WERI-Rb-1 (cell line): ENCODE data around the gene OR52E8.

Experiments
- DNase-seq: peaks from one replicate; pipeline ENCODE4 v3.0.0-alpha.2; 2020
- H3K27ac ChIP-seq: fragments of 250-450 bp; sonication (Bioruptor Pico); 2 replicates; pipeline ENCODE4 v1.5.1; 2020; ENCODE audit warnings: mild to moderate bottlenecking, moderate library complexity
- H3K27me3 ChIP-seq: fragments of 250-450 bp; sonication (Bioruptor Pico); 2 replicates; pipeline ENCODE4 v1.5.1; 2021; ENCODE audit warnings: mild to moderate bottlenecking, low read depth, moderate library complexity; ENCODE audit not compliant: insufficient read depth, severe bottlenecking
- H3K36me3 ChIP-seq: fragments of 250-450 bp; sonication (Bioruptor Pico); 2 replicates; pipeline ENCODE4 v1.5.1; 2020; ENCODE audit warnings: mild to moderate bottlenecking, moderate library complexity
- H3K4me3 ChIP-seq: 2 replicates; pipeline ENCODE4 v1.5.1; 2011; ENCODE audit warnings: low read depth, mild to moderate bottlenecking, control low read depth, low read length
- H3K9me3 ChIP-seq: fragments of 250-450 bp; sonication (Bioruptor Pico); 2 replicates; pipeline ENCODE4 v1.5.1; 2021; ENCODE audit warnings: mild to moderate bottlenecking, moderate library complexity; ENCODE audit not compliant: severe bottlenecking
- TF ChIP-seq, protein P1 (sequence below): IDR thresholded peaks from 2 replicates; pipeline ENCODE4 v1.5.1; 2011; ENCODE audit warnings: low read depth, mild to moderate bottlenecking, control low read depth, inconsistent platforms, low read length

Gene OR52E8

DNA sequence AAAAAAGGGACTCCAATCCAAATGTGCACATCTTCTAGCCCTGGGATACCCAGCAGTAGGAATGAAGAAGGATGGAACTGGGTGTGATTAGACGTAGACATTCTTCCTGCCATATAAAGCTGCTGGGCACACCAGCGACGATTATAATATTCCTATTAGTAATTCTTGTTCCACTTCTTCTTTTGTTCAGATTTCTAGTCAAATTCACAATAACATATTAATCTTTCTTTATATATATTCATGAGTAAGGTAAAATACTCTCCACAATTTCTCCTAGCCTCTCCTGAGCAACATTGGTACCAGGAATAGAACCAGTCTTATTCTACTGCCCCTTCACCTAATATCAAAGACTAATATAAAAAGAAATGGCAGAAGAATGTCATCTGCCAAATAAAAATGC is at the start of gene OR52E8:
Gene OR52E8 (minus strand): TSS at position 101 of the 400 bp plus-strand sequence. CDS start 0 bp downstream, at position 101.
- peaks cover 4% of the 10 kb centered on the region for H3K9me3 ChIP-seq
- H3K27ac ChIP-seq, result no peak within 1 kb of the TSS
- no peak within 1 kb of the TSS for H3K4me3 ChIP-seq
- TF ChIP-seq, protein P1, sequence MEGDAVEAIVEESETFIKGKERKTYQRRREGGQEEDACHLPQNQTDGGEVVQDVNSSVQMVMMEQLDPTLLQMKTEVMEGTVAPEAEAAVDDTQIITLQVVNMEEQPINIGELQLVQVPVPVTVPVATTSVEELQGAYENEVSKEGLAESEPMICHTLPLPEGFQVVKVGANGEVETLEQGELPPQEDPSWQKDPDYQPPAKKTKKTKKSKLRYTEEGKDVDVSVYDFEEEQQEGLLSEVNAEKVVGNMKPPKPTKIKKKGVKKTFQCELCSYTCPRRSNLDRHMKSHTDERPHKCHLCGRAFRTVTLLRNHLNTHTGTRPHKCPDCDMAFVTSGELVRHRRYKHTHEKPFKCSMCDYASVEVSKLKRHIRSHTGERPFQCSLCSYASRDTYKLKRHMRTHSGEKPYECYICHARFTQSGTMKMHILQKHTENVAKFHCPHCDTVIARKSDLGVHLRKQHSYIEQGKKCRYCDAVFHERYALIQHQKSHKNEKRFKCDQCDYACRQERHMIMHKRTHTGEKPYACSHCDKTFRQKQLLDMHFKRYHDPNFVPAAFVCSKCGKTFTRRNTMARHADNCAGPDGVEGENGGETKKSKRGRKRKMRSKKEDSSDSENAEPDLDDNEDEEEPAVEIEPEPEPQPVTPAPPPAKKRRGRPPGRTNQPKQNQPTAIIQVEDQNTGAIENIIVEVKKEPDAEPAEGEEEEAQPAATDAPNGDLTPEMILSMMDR, result no peak
- no peaks in the 10 kb centered on the region for H3K36me3 ChIP-seq
- peaks cover 30% of the 10 kb centered on the region for H3K27me3 ChIP-seq
- DNase-seq, result no peak

DNA sequence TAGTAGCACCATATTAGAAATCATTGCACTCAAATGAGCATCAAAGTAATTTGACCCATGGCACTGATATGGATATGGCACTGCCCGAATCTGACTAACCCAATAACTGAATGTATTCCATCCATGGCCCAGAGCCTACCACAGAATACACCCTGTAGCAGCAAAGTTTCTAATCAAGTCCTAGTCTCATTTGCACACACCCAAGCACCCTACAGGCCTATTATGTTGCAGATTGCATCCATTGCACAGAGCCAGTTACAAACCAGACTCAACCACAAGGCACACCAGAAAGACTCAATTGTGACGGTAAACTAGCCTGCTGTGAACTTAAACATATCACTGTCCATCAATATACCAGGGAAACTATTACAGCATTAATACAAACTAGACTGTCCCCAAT is 42.0 kb upstream of the OR52E8 start:
- Histone ChIP-seq H3K27me3 (peaks cover 70% of the 10 kb centered on the region), H3K4me3 (no peak overlapping the region), H3K27ac (no peak overlapping the region), H3K36me3 (no peaks in the 10 kb centered on the region), H3K9me3 (no peaks in the 10 kb centered on the region)
- TF ChIP-seq, protein P1, result no peak
- DNase-seq, result no peak

- TF ChIP-seq, protein P1, result no peak
- Histone ChIP-seq H3K27me3 (peaks cover 62% of the 10 kb centered on the region), H3K9me3 (no peaks in the 10 kb centered on the region), H3K4me3 (no peak within 1 kb of the TSS), H3K36me3 (no peaks in the 10 kb centered on the region), H3K27ac (no peak within 1 kb of the TSS)
- DNase-seq, result no peak
Measured at GRCh38 chr11:5892908-5893307, 35.4 kb upstream of the OR52E8 start, which contains the start of gene OR52E5. OR52E5 (plus strand) TSS chr11:5893208; CDS start chr11:5900777, 7,569 bp downstream.

- DNase-seq, result no peak
- Histone ChIP-seq H3K36me3 (no peaks in the 10 kb centered on the region), H3K27ac (no peak overlapping the region), H3K9me3 (no peaks in the 10 kb centered on the region), H3K27me3 (peaks cover 71% of the 10 kb centered on the region), H3K4me3 (no peak overlapping the region)
- TF ChIP-seq, protein P1, result no peak
Measured at GRCh38 chr11:5891216-5891800, 33.8 kb upstream of the OR52E8 start.

GRCh38 chr11:5887661-5888060 is 30.2 kb upstream of the OR52E8 start:
- no peak overlapping the region for H3K4me3 ChIP-seq
- peaks cover 74% of the 10 kb centered on the region for H3K27me3 ChIP-seq
- no peak for DNase-seq
- TF ChIP-seq, protein P1, result no peak
- H3K36me3 ChIP-seq, result no peaks in the 10 kb centered on the region
- H3K27ac ChIP-seq, result no peak overlapping the region
- no peaks in the 10 kb centered on the region for H3K9me3 ChIP-seq

DNA sequence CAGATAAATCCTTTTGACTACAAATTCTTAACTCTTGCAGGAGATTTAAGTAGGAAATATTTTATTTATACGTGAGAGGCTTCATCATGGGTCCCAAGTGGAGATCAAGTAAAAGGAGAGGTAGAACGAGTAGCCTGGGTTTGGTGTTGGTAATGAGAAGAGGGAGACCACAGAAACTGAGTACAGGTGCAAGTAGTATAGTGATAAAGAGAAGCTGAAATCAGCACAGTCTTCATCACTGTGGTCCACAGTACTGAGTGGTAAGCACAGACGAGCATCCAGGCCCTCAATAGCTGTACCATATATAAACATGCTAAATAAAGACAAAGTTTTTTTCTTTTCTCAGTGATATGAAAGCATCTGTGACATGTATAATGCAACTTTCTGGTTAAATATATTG is 29.7 kb upstream of the OR52E8 start:
- DNase-seq, result no peak
- Histone ChIP-seq H3K27ac (no peak overlapping the region), H3K27me3 (peaks cover 74% of the 10 kb centered on the region), H3K4me3 (no peak overlapping the region), H3K9me3 (no peaks in the 10 kb centered on the region), H3K36me3 (no peaks in the 10 kb centered on the region)
- TF ChIP-seq, protein P1, result no peak
